ENCODE data around the gene DRD4.

- TF ChIP-seq SMAD3 (CRISPR knock-in tag; conservative IDR thresholded peaks at IDR 0.05) (no peak), RAD21 (CRISPR knock-in tag; conservative IDR thresholded peaks at IDR 0.05 in 1 of 2, IDR thresholded peaks at IDR 0.05 in 1 of 2) (no peak), SMAD1 (IDR thresholded peaks at IDR 0.05; ENCODE audit: low read depth, low read length, partially characterized antibody) (no peak), NR2C1 (IDR thresholded peaks at IDR 0.05) (no peak), NR2C1 (tag; IDR thresholded peaks at IDR 0.05) (no peak), THAP7 (CRISPR knock-in tag; IDR thresholded peaks at IDR 0.05) (no peak), SP2 (IDR thresholded peaks at IDR 0.05; ENCODE audit: extremely low read depth, low read depth, low read length, poor library complexity, severe bottlenecking) (no peak), POLR2A (conservative IDR thresholded peaks at IDR 0.05) (no peak), WHSC1 (IDR thresholded peaks at IDR 0.05; ENCODE audit: low read length) (no peak)
- TF ChIP-seq, protein P1, sequence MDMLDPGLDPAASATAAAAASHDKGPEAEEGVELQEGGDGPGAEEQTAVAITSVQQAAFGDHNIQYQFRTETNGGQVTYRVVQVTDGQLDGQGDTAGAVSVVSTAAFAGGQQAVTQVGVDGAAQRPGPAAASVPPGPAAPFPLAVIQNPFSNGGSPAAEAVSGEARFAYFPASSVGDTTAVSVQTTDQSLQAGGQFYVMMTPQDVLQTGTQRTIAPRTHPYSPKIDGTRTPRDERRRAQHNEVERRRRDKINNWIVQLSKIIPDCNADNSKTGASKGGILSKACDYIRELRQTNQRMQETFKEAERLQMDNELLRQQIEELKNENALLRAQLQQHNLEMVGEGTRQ (CRISPR knock-in tag; IDR thresholded peaks at IDR 0.05), result no peak
- TF ChIP-seq, protein P2, sequence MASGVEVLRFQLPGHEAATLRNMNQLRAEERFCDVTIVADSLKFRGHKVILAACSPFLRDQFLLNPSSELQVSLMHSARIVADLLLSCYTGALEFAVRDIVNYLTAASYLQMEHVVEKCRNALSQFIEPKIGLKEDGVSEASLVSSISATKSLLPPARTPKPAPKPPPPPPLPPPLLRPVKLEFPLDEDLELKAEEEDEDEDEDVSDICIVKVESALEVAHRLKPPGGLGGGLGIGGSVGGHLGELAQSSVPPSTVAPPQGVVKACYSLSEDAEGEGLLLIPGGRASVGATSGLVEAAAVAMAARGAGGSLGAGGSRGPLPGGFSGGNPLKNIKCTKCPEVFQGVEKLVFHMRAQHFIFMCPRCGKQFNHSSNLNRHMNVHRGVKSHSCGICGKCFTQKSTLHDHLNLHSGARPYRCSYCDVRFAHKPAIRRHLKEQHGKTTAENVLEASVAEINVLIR (CRISPR knock-in tag; IDR thresholded peaks at IDR 0.05), result no peak
- TF ChIP-seq, protein P3, sequence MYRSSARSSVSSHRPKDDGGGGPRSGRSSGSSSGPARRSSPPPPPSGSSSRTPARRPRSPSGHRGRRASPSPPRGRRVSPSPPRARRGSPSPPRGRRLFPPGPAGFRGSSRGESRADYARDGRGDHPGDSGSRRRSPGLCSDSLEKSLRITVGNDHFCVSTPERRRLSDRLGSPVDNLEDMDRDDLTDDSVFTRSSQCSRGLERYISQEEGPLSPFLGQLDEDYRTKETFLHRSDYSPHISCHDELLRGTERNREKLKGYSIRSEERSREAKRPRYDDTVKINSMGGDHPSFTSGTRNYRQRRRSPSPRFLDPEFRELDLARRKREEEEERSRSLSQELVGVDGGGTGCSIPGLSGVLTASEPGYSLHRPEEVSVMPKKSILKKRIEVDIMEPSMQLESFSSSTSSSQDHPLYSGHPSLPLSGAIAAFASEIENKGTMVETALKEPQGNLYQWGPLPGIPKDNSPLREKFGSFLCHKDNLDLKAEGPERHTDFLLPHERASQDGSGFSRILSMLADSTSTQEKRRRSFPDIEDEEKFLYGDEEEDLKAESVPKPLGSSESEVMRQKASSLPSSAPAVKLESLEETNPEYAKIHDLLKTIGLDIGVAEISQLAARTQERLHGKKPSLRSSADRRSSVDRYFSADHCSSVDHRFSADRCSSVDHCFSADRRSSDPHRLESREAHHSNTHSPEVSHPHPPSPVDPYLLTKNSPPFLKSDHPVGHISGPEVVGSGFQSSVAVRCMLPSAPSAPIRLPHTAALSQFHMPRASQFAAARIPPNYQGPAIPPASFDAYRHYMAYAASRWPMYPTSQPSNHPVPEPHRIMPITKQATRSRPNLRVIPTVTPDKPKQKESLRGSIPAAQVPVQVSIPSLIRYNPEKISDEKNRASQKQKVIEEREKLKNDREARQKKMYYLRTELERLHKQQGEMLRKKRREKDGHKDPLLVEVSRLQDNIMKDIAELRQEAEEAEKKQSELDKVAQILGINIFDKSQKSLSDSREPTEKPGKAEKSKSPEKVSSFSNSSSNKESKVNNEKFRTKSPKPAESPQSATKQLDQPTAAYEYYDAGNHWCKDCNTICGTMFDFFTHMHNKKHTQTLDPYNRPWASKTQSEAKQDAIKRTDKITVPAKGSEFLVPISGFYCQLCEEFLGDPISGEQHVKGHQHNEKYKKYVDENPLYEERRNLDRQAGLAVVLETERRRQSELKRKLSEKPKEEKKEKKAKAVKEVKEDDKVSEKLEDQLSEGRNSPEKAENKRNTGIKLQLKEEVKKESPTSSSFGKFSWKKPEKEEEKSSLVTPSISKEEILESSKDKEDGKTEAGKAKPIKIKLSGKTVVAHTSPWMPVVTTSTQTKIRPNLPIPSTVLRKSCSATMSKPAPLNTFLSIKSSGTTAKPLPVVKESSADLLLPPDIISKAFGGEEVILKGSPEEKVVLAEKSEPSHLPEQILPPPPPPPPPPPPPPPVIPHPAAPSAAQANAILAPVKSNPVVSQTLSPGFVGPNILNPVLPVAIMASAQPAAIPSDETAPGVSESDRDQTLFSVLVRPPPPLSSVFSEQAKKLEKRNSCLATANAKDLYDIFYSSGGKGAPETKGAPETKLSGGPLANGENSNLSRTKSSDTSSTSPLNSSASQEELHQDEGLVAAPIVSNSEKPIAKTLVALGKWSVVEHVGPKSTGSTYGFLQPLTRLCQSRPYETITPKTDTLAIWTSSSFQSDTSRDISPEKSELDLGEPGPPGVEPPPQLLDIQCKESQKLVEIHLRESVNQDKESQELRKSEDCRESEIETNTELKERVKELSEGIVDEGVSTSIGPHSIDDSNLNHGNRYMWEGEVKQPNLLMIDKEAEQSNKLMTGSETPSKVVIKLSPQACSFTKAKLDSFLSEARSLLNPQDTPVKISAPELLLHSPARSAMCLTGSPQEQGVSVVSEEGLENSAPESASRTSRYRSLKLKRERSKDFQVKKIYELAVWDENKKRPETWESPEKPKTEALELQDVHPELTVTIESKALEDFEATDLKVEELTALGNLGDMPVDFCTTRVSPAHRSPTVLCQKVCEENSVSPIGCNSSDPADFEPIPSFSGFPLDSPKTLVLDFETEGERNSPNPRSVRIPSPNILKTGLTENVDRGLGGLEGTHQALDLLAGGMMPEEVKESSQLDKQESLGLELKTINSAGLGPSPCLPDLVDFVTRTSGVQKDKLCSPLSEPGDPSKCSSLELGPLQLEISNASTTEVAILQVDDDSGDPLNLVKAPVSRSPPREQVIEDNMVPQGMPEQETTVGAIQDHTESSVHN (IDR thresholded peaks at IDR 0.05; ENCODE audit: borderline replicate concordance in 1 of 2, low read depth in 1 of 2), result no peak
Observed at GRCh38 chr11:657691-658126, 20.6 kb downstream of the DRD4 start.
